Measurements from ENCODE around the gene MT1X.
"Not testable (repeated sequence)": the region's sequence is repeated elsewhere in the genome, so short reads cannot be mapped to it uniquely, and the experiment has no call there.

Gene MT1X

DNA sequence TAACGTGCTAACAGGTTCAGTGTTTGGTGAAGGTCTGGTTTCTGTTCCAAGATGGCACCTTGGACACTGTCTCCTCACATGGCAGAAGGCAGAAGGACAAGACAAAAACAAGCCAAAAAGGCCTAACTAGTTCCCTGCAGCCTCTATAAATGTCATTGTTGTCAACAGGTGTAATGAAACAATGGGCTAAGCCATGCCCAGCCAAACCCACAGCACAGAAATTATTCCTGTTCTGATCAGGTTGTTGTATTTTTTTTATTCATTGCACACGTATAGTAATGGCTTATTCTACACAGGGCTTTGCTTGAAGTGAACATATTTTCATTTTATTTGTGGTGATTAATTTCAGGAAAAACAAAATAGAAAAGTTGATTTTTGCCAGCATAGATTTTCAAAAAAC is 31.5 kb downstream of the MT1X start:
- no peak for DNase-seq

DNA sequence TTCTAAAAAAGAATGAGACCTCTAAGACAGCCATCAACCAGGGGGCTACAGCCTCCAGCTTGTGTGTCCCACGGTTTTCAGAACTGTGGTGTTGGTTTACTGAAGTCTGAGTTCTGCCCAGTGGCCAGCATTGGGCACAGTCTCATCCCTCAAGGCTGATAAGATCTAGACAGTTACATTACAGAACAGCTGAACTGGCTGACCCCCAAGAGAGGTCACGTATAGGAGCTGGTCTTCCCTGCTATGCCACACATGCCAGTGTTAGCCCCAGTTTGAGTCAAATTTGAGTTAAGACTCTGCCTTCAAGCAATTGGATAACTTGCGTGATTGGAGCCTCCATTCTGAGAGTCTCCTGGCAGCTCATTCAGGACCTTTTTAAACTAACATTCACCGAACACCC is 32.9 kb downstream of the MT1X start:
- DNase-seq: no peak

DNA sequence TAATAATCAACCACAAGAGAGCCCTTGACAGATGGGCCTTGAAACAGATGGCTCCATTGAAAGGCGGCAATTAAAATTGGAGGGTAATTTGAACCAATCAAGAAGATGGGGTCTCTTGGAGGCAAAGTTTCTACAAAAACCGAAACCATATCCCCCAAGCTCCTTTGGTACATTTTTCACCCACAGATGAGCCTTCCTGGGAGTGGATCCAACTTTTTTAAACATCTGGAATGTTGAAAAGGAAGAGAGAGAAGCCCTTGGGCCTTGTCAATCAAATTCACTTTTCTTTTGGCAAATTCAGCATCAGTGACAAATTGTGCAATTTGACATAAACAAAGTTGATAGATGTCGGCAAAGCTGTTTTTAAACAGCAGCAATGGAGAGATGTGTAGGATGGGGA is 34.5 kb downstream of the MT1X start:
- DNase-seq: no peak

DNA sequence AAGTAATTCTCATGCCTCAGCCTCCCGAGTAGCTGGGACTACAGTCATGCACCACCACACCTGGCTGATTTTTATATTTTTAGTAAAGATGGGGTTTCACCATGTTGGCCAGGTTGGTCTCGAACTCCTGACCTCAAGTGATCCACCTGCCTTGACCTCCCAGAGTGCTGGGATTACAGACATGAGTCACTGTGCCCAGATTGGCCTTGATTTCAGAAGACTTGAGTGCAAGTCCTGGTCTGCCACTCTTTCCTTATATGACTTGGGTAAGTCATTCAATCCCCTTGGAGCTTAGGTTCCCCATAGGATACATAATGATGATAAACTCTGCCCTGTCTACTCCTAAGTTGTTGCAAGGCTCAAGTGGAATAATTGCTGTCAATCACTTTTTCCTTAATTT is 35.3 kb downstream of the MT1X start:
- DNase-seq: not testable (repeated sequence)

- DNase-seq: no peak
These were observed 40.1 kb downstream of the MT1X start for GRCh38 chr16:56722200-56722842.

GRCh38 chr16:56724191-56724590 is 41.9 kb downstream of the MT1X start:
- DNase-seq: no peak

- no peak for DNase-seq
These were observed 44.0 kb downstream of the MT1X start for GRCh38 chr16:56726283-56726682.

- no peak for DNase-seq
These were observed 44.7 kb downstream of the MT1X start for GRCh38 chr16:56726926-56727325.

DNA sequence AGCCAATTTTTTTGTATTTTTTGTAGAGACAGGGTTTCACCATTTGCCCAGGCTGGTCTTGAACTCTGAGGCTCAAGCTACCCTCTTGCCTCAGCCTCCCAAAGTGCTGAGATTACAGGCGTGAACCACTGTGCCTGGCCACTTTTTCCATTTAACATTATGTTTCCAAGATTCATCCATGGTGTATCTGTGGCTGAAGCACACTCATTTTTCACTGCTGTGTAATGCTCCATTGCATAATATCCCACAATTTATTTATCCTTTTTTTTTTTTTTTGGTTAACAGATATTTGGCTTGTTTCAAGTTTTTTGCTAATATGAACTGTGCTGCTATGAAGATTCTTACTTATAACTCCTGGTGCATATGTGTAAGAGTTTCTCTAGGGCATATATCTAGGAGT is 45.8 kb downstream of the MT1X start:
- no peak for DNase-seq

GRCh38 chr16:56728980-56729734 is 46.9 kb downstream of the MT1X start:
- DNase-seq: no peak

GRCh38 chr16:56729735-56730662 is 47.7 kb downstream of the MT1X start, which contains the start of gene NUP93:
Gene NUP93 (plus strand): TSS chr16:56730129. CDS start chr16:56748248, 18,119 bp downstream.
- DNase-seq: peak; percentile 85

DNA sequence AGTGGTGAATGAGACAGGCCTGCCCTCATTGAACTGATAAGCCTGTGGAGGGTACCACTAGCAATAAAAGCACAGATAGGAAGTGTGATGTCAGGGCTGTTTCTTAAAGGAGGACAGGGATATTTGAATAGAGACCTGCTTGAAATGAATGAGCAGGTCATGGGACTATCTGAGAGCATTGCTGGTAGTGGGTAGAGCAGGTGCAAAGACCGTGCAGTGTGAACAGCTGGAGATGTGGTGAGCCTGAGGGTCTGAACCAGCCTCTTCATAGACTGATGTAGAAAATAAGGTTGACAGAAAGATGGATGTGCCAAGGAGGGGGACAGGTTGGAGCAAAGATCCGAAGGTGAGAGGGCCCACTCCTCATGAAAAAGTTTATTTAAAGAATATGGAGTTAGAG is 50.1 kb downstream of the MT1X start:
- DNase-seq: no peak

DNA sequence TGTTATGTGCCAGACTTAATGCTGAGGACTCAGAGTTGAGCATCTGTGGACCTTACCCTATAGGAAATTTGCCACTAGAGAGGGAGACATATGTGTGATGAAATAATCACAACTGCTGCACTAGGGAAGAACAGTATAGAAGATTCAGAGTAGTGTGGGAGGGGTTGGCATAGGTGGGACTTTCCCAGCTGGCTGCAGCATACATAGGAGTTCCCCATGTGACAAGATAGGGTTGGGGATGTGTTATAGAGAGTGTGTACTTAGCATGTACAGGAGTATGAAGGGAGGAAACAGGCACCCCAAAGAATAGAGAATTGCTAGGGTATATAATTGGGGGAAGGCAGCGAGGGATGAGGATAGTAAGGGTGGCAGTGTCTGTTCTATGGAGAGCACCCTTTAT is 50.6 kb downstream of the MT1X start:
- no peak for DNase-seq

Data from activated gamma-delta T cell treated with Interleukin-2 at 50 U/mL for 16 hours (primary cell).